Measurements from ENCODE around the gene TEX54.

Gene TEX54

GRCh38 chr11:62879235-62879978 is 46.8 kb upstream of the TEX54 start:
- no peaks in the 10 kb centered on the region for H3K9me3 Mint-ChIP-seq
- no peaks in the 10 kb centered on the region for H3K27me3 Mint-ChIP-seq (ENCODE audit: low read depth, poor library complexity)
- H3K4me3 Mint-ChIP-seq: peak overlapping the region; percentile 100
- no peak for TF ChIP-seq CTCF (IDR thresholded peaks at IDR 0.05)
- H3K27ac Mint-ChIP-seq: peak overlapping the region; percentile 100
- DNase-seq: no peak
- H3K36me3 Mint-ChIP-seq (ENCODE audit: low read depth): peaks cover 58% of the 10 kb centered on the region
- peaks cover 53% of the 10 kb centered on the region for H3K4me1 Mint-ChIP-seq

GRCh38 chr11:62876712-62877111 is 44.1 kb upstream of the TEX54 start:
- Mint-ChIP-seq H3K36me3 (ENCODE audit: low read depth) (peaks cover 39% of the 10 kb centered on the region), H3K4me3 (no peak overlapping the region), H3K9me3 (no peaks in the 10 kb centered on the region), H3K27ac (no peak overlapping the region), H3K27me3 (ENCODE audit: low read depth, poor library complexity) (no peaks in the 10 kb centered on the region), H3K4me1 (peaks cover 26% of the 10 kb centered on the region)
- no peak for TF ChIP-seq CTCF (IDR thresholded peaks at IDR 0.05)
- DNase-seq: no peak

- Mint-ChIP-seq H3K36me3 (ENCODE audit: low read depth) (peaks cover 42% of the 10 kb centered on the region), H3K4me1 (peaks cover 24% of the 10 kb centered on the region), H3K4me3 (no peak overlapping the region), H3K27ac (peak overlapping the region; percentile 72), H3K9me3 (no peaks in the 10 kb centered on the region), H3K27me3 (ENCODE audit: low read depth, poor library complexity) (no peaks in the 10 kb centered on the region)
- DNase-seq: no peak
- TF ChIP-seq CTCF (IDR thresholded peaks at IDR 0.05): no peak
These were observed 43.2 kb upstream of the TEX54 start for GRCh38 chr11:62875698-62876478.

GRCh38 chr11:62874851-62875250 is 42.2 kb upstream of the TEX54 start:
- H3K4me3 Mint-ChIP-seq: no peak overlapping the region
- no peak for TF ChIP-seq CTCF (IDR thresholded peaks at IDR 0.05)
- peak overlapping the region; percentile 92 for H3K27ac Mint-ChIP-seq
- no peaks in the 10 kb centered on the region for H3K9me3 Mint-ChIP-seq
- no peaks in the 10 kb centered on the region for H3K27me3 Mint-ChIP-seq (ENCODE audit: low read depth, poor library complexity)
- peaks cover 13% of the 10 kb centered on the region for H3K4me1 Mint-ChIP-seq
- no peak for DNase-seq
- peaks cover 46% of the 10 kb centered on the region for H3K36me3 Mint-ChIP-seq (ENCODE audit: low read depth)

- Mint-ChIP-seq H3K9me3 (no peaks in the 10 kb centered on the region), H3K27ac (peak overlapping the region; percentile 37)
These were observed 33.0 kb upstream of the TEX54 start for GRCh38 chr11:62865635-62866034.

More at GRCh38 chr11:62865635-62866034, 33.0 kb upstream of the TEX54 start:
- Mint-ChIP-seq H3K4me3 (no peak overlapping the region), H3K27me3 (ENCODE audit: low read depth, poor library complexity) (no peaks in the 10 kb centered on the region), H3K4me1 (peaks cover 37% of the 10 kb centered on the region), H3K36me3 (ENCODE audit: low read depth) (peaks cover 47% of the 10 kb centered on the region)
- DNase-seq: no peak
- no peak for TF ChIP-seq CTCF (IDR thresholded peaks at IDR 0.05)

All from nephron progenitor cell (in vitro differentiated cells).